Uterus (tissue), 2 donors: ENCODE measurements around the gene RSKR.

Source experiments
- CTCF ChIP-seq, 4 experiments: fragments of 200-600 bp in 2 of 4; fragments of 450-650 bp in 2 of 4; sonication (generic) in 2 of 4; IDR thresholded peaks; one replicate each; pipeline ENCODE4 v1.5.1; 2016 to 2019; ENCODE audit warnings: antibody characterized with exemption in 4 of 4, mild to moderate bottlenecking in 2 of 4, moderate library complexity in 1 of 4
- POLR2A ChIP-seq, 2 donors: fragments of 450-650 bp; IDR thresholded peaks; one replicate each; pipeline ENCODE4 v1.6.1; 2016; ENCODE audit warnings: antibody characterized with exemption in 2 of 2, mild to moderate bottlenecking in 1 of 2, moderate library complexity in 1 of 2

GRCh38 chr17:28635506-28635905 lies 21.5 kb upstream of the RSKR start:
- TF ChIP-seq POLR2A (IDR thresholded peaks at IDR 0.05) (no peak), CTCF (IDR thresholded peaks at IDR 0.05) (no peak)
